ENCODE data around the gene ZNF563.
"Not testable (repeated sequence)": the region's sequence is repeated elsewhere in the genome, so short reads cannot be mapped to it uniquely, and the experiment has no call there.

Gene ZNF563

GRCh38 chr19:12365236-12366162, 32.1 kb upstream of the ZNF563 start, which contains the start of gene ZNF442:
Gene ZNF442, minus strand, starts transcription at chr19:12365683. Its CDS starts 2,052 bp downstream, at chr19:12363631.
- Histone ChIP-seq H3K36me3 (ENCODE audit: control insufficient read depth, insufficient read depth, low read length) (no peaks in the 10 kb centered on the region), H3K4me1 (peaks cover 6% of the 10 kb centered on the region), H3K9ac (peak within 1 kb of the TSS; percentile 58), H2AFZ (peak within 1 kb of the TSS; percentile 88), H3K4me3 (ENCODE audit: low read depth, low read length) (peak within 1 kb of the TSS; percentile 78), H3K27me3 (ENCODE audit: control insufficient read depth, insufficient read depth, low read length) (no peaks in the 10 kb centered on the region), H3K4me2 (ENCODE audit: low read length) (peak within 1 kb of the TSS; percentile 68), H3K9me3 (ENCODE audit: control insufficient read depth, low read length) (no peaks in the 10 kb centered on the region), H3K79me2 (no peaks in the 10 kb centered on the region), H3K27ac (peak within 1 kb of the TSS; percentile 80)
- peak; percentile 58 for TF ChIP-seq CTCF (IDR thresholded peaks at IDR 0.05)

- H3K4me3 ChIP-seq (ENCODE audit: low read depth, low read length) = peak overlapping the region; percentile 78
Observed at GRCh38 chr19:12364391-12365235, 31.2 kb upstream of the ZNF563 start.

GRCh38 chr19:12362236-12362635, 28.8 kb upstream of the ZNF563 start:
- H3K9me3 ChIP-seq (ENCODE audit: control insufficient read depth, low read length); H3K27me3 ChIP-seq (ENCODE audit: control insufficient read depth, insufficient read depth, low read length); H3K79me2 ChIP-seq; H3K4me3 ChIP-seq (ENCODE audit: low read depth, low read length); H3K4me2 ChIP-seq (ENCODE audit: low read length); H3K36me3 ChIP-seq (ENCODE audit: control insufficient read depth, insufficient read depth, low read length); H3K9ac ChIP-seq; H2AFZ ChIP-seq; H3K27ac ChIP-seq; H3K4me1 ChIP-seq: not testable (repeated sequence)

More at GRCh38 chr19:12364391-12365235, 31.2 kb upstream of the ZNF563 start:
- H3K4me1 ChIP-seq = peaks cover 6% of the 10 kb centered on the region
- no peaks in the 10 kb centered on the region for H3K9me3 ChIP-seq (ENCODE audit: control insufficient read depth, low read length)
- no peaks in the 10 kb centered on the region for H3K36me3 ChIP-seq (ENCODE audit: control insufficient read depth, insufficient read depth, low read length)
- TF ChIP-seq CTCF (IDR thresholded peaks at IDR 0.05) = no peak
- H3K9ac ChIP-seq = peak overlapping the region; percentile 58
- H3K27ac ChIP-seq = peak overlapping the region; percentile 80
- H3K4me2 ChIP-seq (ENCODE audit: low read length) = peak overlapping the region; percentile 68
- H3K27me3 ChIP-seq (ENCODE audit: control insufficient read depth, insufficient read depth, low read length) = no peaks in the 10 kb centered on the region
- H3K79me2 ChIP-seq = no peaks in the 10 kb centered on the region
- H2AFZ ChIP-seq = peak overlapping the region; percentile 88

GRCh38 chr19:12353375-12353774, 19.9 kb upstream of the ZNF563 start:
- H3K9ac ChIP-seq = no peak overlapping the region
- H3K27me3 ChIP-seq (ENCODE audit: control insufficient read depth, insufficient read depth, low read length) = no peaks in the 10 kb centered on the region
- no peak overlapping the region for H2AFZ ChIP-seq
- no peak overlapping the region for H3K4me3 ChIP-seq (ENCODE audit: low read depth, low read length)
- H3K9me3 ChIP-seq (ENCODE audit: control insufficient read depth, low read length) = peaks cover 8% of the 10 kb centered on the region
- peaks cover 8% of the 10 kb centered on the region for H3K79me2 ChIP-seq
- no peak for TF ChIP-seq CTCF (IDR thresholded peaks at IDR 0.05)
- no peak overlapping the region for H3K27ac ChIP-seq
- H3K4me1 ChIP-seq = no peaks in the 10 kb centered on the region
- H3K36me3 ChIP-seq (ENCODE audit: control insufficient read depth, insufficient read depth, low read length) = peaks cover 4% of the 10 kb centered on the region
- H3K4me2 ChIP-seq (ENCODE audit: low read length) = no peak overlapping the region

GRCh38 chr19:12350890-12351197, 17.4 kb upstream of the ZNF563 start:
- Histone ChIP-seq H3K79me2 (peaks cover 3% of the 10 kb centered on the region), H3K9me3 (ENCODE audit: control insufficient read depth, low read length) (peaks cover 8% of the 10 kb centered on the region), H3K4me3 (ENCODE audit: low read depth, low read length) (no peak overlapping the region), H3K27me3 (ENCODE audit: control insufficient read depth, insufficient read depth, low read length) (no peaks in the 10 kb centered on the region), H3K36me3 (ENCODE audit: control insufficient read depth, insufficient read depth, low read length) (peaks cover 4% of the 10 kb centered on the region), H3K4me2 (ENCODE audit: low read length) (no peak overlapping the region), H3K27ac (no peak overlapping the region), H2AFZ (no peak overlapping the region), H3K9ac (no peak overlapping the region), H3K4me1 (no peaks in the 10 kb centered on the region)
- no peak for TF ChIP-seq CTCF (IDR thresholded peaks at IDR 0.05)
